SK-N-SH treated with all-trans-retinoic acid at 6 μM for 48 hours (cell line): ENCODE results near the gene RNU5D-1.
"Not testable (repeated sequence)": the region's sequence is repeated elsewhere in the genome, so short reads cannot be mapped to it uniquely, and the experiment has no call there.

ENCODE experiments used
- PATZ1 ChIP-seq: fragments of 250-450 bp; sonication (Bioruptor Pico); IDR thresholded peaks from 2 replicates; pipeline ENCODE4 v1.8.0; 2020; ENCODE audit warnings: mild to moderate bottlenecking, moderate library complexity, borderline replicate concordance
- ZFP30 ChIP-seq: fragments of 450-650 bp; formaldehyde crosslinking; IDR thresholded peaks from 2 replicates; pipeline ENCODE4 v1.5.0; 2022; ENCODE audit warnings: mild to moderate bottlenecking, moderate library complexity
- TF ChIP-seq, protein P1 (sequence below): fragments of 250-450 bp; sonication (Bioruptor Pico); IDR thresholded peaks from 2 replicates; pipeline ENCODE4 v1.5.1; 2020; ENCODE audit warnings: low read depth, mild to moderate bottlenecking, moderate library complexity

- not testable (repeated sequence) for TF ChIP-seq PATZ1, ZFP30 (CRISPR knock-in tag)
- TF ChIP-seq, protein P1, sequence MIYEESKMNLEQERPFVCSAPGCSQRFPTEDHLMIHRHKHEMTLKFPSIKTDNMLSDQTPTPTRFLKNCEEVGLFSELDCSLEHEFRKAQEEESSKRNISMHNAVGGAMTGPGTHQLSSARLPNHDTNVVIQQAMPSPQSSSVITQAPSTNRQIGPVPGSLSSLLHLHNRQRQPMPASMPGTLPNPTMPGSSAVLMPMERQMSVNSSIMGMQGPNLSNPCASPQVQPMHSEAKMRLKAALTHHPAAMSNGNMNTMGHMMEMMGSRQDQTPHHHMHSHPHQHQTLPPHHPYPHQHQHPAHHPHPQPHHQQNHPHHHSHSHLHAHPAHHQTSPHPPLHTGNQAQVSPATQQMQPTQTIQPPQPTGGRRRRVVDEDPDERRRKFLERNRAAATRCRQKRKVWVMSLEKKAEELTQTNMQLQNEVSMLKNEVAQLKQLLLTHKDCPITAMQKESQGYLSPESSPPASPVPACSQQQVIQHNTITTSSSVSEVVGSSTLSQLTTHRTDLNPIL (CRISPR knock-in tag): not testable (repeated sequence)
Observed at GRCh38 chr1:44738953-44739306, 8.0 kb upstream of the RNU5D-1 start.
